Esophagus squamous epithelium (tissue), 4 donors: Measurements from ENCODE around the gene TMEM135.

Experiments
- CTCF ChIP-seq, 6 experiments: fragments of 450-650 bp in 4 of 6; fragments of 200-600 bp in 2 of 6; sonication (generic) in 2 of 6; IDR thresholded peaks; one replicate each; pipeline ENCODE4 v1.5.1; 2016 to 2019; ENCODE audit warnings: antibody characterized with exemption in 6 of 6, mild to moderate bottlenecking in 4 of 6, moderate library complexity in 4 of 6
- POLR2A ChIP-seq, 4 donors: fragments of 450-650 bp; IDR thresholded peaks; one replicate each; pipeline ENCODE4 v1.6.1; 2017; ENCODE audit warnings: antibody characterized with exemption in 4 of 4, mild to moderate bottlenecking in 4 of 4, moderate library complexity in 3 of 4

- TF ChIP-seq CTCF (IDR thresholded peaks at IDR 0.05) (no peak), POLR2A (IDR thresholded peaks at IDR 0.05) (no peak)
These were observed 284.8 kb downstream of the TMEM135 start for GRCh38 chr11:87322568-87322967.
